Keratinocyte (primary cell): ENCODE measurements around the gene NUAK2. TPM values are rescaled to one million over a fixed set of nuclear protein-coding genes. Genes with fewer than 3 reads are reported as not detected.

ENCODE experiments used
- DNase-seq: peaks from one replicate; pipeline ENCODE4 v3.0.0-alpha.2; 2011; ENCODE audit warnings: low read depth, missing footprints, low spot score
- FAIRE-seq: peaks from 2 replicates; lab custom pipeline; 2011; peaks lifted over from hg19 to GRCh38; lab: Jason Lieb, UNC
- H2AFZ ChIP-seq: 2 replicates; pipeline ENCODE4 v1.6.0; 2012; ENCODE audit warnings: low read length, control low read depth, inconsistent platforms; ENCODE audit not compliant: control insufficient read depth
- H3K27ac ChIP-seq: 2 replicates; pipeline ENCODE4 v1.5.1; 2011; ENCODE audit warnings: low read length; ENCODE audit not compliant: control insufficient read depth, insufficient read depth
- H3K27me3 ChIP-seq: 3 replicates; pipeline ENCODE4 v1.6.0; 2011; ENCODE audit warnings: low read length; ENCODE audit not compliant: control insufficient read depth, insufficient read depth; ENCODE audit errors: extremely low read depth
- H3K36me3 ChIP-seq, 2 experiments: 2 replicates in 1 of 2; 3 replicates in 1 of 2; pipeline ENCODE4 v1.5.1; 2011; ENCODE audit warnings: low read length in 2 of 2, mild to moderate bottlenecking in 1 of 2; ENCODE audit not compliant: control insufficient read depth in 2 of 2, insufficient read depth in 2 of 2; ENCODE audit errors: extremely low read depth in 1 of 2
- H3K4me1 ChIP-seq: 3 replicates; pipeline ENCODE4 v1.5.1; 2011; ENCODE audit warnings: low read length; ENCODE audit not compliant: control insufficient read depth, insufficient read depth; ENCODE audit errors: extremely low read depth
- H3K4me2 ChIP-seq: 3 replicates; pipeline ENCODE4 v1.6.0; 2011; ENCODE audit warnings: low read depth, low read length; ENCODE audit not compliant: control insufficient read depth, insufficient read depth; ENCODE audit errors: extremely low read depth
- H3K4me3 ChIP-seq, 3 experiments: fragments of 200-600 bp in 1 of 3; sonication (generic) in 1 of 3; 2 replicates in 2 of 3; 3 replicates in 1 of 3; pipeline ENCODE4 v1.5.1; 2011 to 2016; ENCODE audit warnings: low read length in 3 of 3, mild to moderate bottlenecking in 3 of 3, control low read depth in 2 of 3, inconsistent platforms in 1 of 3, low read depth in 1 of 3, mixed read lengths in 1 of 3, mixed run types in 1 of 3, moderate library complexity in 1 of 3; ENCODE audit not compliant: control insufficient read depth in 2 of 3, insufficient read depth in 2 of 3; ENCODE audit errors: extremely low read depth in 1 of 3
- H3K79me2 ChIP-seq: 2 replicates; pipeline ENCODE4 v1.6.0; 2012; ENCODE audit warnings: low read length; ENCODE audit not compliant: control insufficient read depth, insufficient read depth
- H3K9ac ChIP-seq: 3 replicates; pipeline ENCODE4 v1.6.0; 2011; ENCODE audit warnings: low read length; ENCODE audit not compliant: control insufficient read depth, insufficient read depth; ENCODE audit errors: extremely low read depth
- H3K9me1 ChIP-seq: 3 replicates; pipeline ENCODE4 v1.6.0; 2011; ENCODE audit warnings: low read length; ENCODE audit not compliant: control insufficient read depth, insufficient read depth; ENCODE audit errors: extremely low read depth
- H3K9me3 ChIP-seq: 2 replicates; pipeline ENCODE4 v1.5.1; 2012; ENCODE audit warnings: low read depth, low read length; ENCODE audit not compliant: control insufficient read depth
- H4K20me1 ChIP-seq: 3 replicates; pipeline ENCODE4 v1.6.0; 2011; ENCODE audit warnings: low read length; ENCODE audit not compliant: control insufficient read depth, insufficient read depth; ENCODE audit errors: extremely low read depth
- EZH2 ChIP-seq: IDR thresholded peaks from one replicate; pipeline ENCODE4 v1.6.1; 2012; ENCODE audit warnings: inconsistent platforms, mild to moderate bottlenecking, low read length, moderate library complexity
- dilution Hi-C: fragments of 300-500 bp; cut with MboI; formaldehyde crosslinking; loops from one replicate; pipeline ENCODE4 v1.7.0; 2020; ENCODE audit warnings: low sequenced_read_pairs; ENCODE audit not compliant: extremely low pct_ligation_motif_present
- polyA plus RNA-seq, 5 experiments: library from polyadenylated mRNA; depleted of rRNA in 3 of 5; stranded (reverse) in 3 of 5; stranded (forward) in 1 of 5; unstranded in 1 of 5; fragments of >200 nt; gene quantifications; 1 replicate in 1 of 5; 2 replicates in 3 of 5; 3 replicates in 1 of 5; pipeline versions ENCODE4 v1.2.1 to v1.2.3, GENCODE V29; 2011 to 2012; ENCODE audit warnings: missing spikeins in 2 of 5, low read depth in 1 of 5, low replicate concordance in 1 of 5
- TF ChIP-seq, protein P1 (sequence below), 3 experiments: IDR thresholded peaks in 1 of 3; conservative IDR thresholded peaks in 1 of 3; optimal IDR thresholded peaks in 1 of 3; 2 replicates in 2 of 3; 3 replicates in 1 of 3; pipeline versions ENCODE3 to v1.5.1; 2011; ENCODE audit warnings: low read length in 3 of 3, mild to moderate bottlenecking in 3 of 3, moderate library complexity in 2 of 3, control low read depth in 1 of 3, inconsistent platforms in 1 of 3; ENCODE audit not compliant: insufficient read depth in 2 of 3; ENCODE audit errors: extremely low read depth in 1 of 3

The NUAK2 gene
- polyA plus RNA-seq, 1 donor (not counting 4 experiments of a cell fraction or from before 2014, with no cell fraction given): 3.9 TPM

GRCh38 chr1:205339717-205340116 is 18.2 kb upstream of the NUAK2 start:
- FAIRE-seq: no peak
- no peak for TF ChIP-seq EZH2
- TF ChIP-seq, protein P1, sequence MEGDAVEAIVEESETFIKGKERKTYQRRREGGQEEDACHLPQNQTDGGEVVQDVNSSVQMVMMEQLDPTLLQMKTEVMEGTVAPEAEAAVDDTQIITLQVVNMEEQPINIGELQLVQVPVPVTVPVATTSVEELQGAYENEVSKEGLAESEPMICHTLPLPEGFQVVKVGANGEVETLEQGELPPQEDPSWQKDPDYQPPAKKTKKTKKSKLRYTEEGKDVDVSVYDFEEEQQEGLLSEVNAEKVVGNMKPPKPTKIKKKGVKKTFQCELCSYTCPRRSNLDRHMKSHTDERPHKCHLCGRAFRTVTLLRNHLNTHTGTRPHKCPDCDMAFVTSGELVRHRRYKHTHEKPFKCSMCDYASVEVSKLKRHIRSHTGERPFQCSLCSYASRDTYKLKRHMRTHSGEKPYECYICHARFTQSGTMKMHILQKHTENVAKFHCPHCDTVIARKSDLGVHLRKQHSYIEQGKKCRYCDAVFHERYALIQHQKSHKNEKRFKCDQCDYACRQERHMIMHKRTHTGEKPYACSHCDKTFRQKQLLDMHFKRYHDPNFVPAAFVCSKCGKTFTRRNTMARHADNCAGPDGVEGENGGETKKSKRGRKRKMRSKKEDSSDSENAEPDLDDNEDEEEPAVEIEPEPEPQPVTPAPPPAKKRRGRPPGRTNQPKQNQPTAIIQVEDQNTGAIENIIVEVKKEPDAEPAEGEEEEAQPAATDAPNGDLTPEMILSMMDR (optimal IDR thresholded peaks at IDR 0.05 in 1 of 3, IDR thresholded peaks at IDR 0.05 in 1 of 3, conservative IDR thresholded peaks at IDR 0.05 in 1 of 3; ENCODE audit: extremely low read depth in 1 of 3, insufficient read depth in 2 of 3, low read length in 3 of 3): no peak
- H3K27ac ChIP-seq: no peak overlapping the region
- no peaks in the 10 kb centered on the region for H3K9me3 ChIP-seq
- peaks cover 6% of the 10 kb centered on the region for H3K4me1 ChIP-seq
- no peak overlapping the region for H3K4me3 ChIP-seq
- DNase-seq: no peak
- H3K27me3 ChIP-seq: peaks cover 38% of the 10 kb centered on the region
- H3K79me2 ChIP-seq: no peaks in the 10 kb centered on the region
- dilution Hi-C loops: loop anchor here (5.0 kb wide), 1 partner anchor 62 kb away; no protein-coding TSS in a partner anchor
- H4K20me1 ChIP-seq: peaks cover 3% of the 10 kb centered on the region
- no peak overlapping the region for H3K4me2 ChIP-seq
- no peak overlapping the region for H3K9ac ChIP-seq
- H3K9me1 ChIP-seq: no peaks in the 10 kb centered on the region
- no peaks in the 10 kb centered on the region for H3K36me3 ChIP-seq
- no peak overlapping the region for H2AFZ ChIP-seq

GRCh38 chr1:205339197-205339702 is 17.7 kb upstream of the NUAK2 start:
- no peak for FAIRE-seq
- no peak for TF ChIP-seq EZH2
- TF ChIP-seq, protein P1 (optimal IDR thresholded peaks at IDR 0.05 in 1 of 3, IDR thresholded peaks at IDR 0.05 in 1 of 3, conservative IDR thresholded peaks at IDR 0.05 in 1 of 3; ENCODE audit: extremely low read depth in 1 of 3, insufficient read depth in 2 of 3, low read length in 3 of 3): no peak
- Histone ChIP-seq H3K4me2 (no peak overlapping the region), H3K9me1 (no peaks in the 10 kb centered on the region), H3K36me3 (no peaks in the 10 kb centered on the region), H3K9me3 (no peaks in the 10 kb centered on the region), H3K9ac (no peak overlapping the region), H3K79me2 (no peaks in the 10 kb centered on the region), H4K20me1 (peaks cover 3% of the 10 kb centered on the region), H3K27me3 (peaks cover 33% of the 10 kb centered on the region), H3K4me3 (no peak overlapping the region), H2AFZ (no peak overlapping the region), H3K4me1 (peaks cover 6% of the 10 kb centered on the region), H3K27ac (no peak overlapping the region)
- dilution Hi-C loops: loop anchor here (5.0 kb wide), 1 partner anchor 62 kb away; no protein-coding TSS in a partner anchor
- no peak for DNase-seq
